OCI-LY1 (cell line): ENCODE results near the gene ECSCR.

ENCODE experiments used
- CTCF ChIP-seq: fragments of 200-600 bp; sonication (generic), shearing (Covaris generic); IDR thresholded peaks from 2 replicates; pipeline ENCODE4 v1.5.1; 2017; ENCODE audit warnings: mild to moderate bottlenecking, antibody characterized with exemption, low read length, moderate library complexity, mixed read lengths
- EZH2 ChIP-seq: fragments of 200-600 bp; sonication (generic), shearing (Covaris generic); IDR thresholded peaks from 2 replicates; pipeline ENCODE4 v1.8.0; 2017; ENCODE audit warnings: borderline replicate concordance, mixed run types, mild to moderate bottlenecking, antibody characterized with exemption, low read length, moderate library complexity, mixed read lengths

- no peak for TF ChIP-seq CTCF
- no peak for TF ChIP-seq EZH2
Observed at GRCh38 chr5:139403418-139403786, 59.1 kb downstream of the ECSCR start.
